OCI-LY3 (cell line): ENCODE data around the gene SYNE3.

Experiments used
- CTCF ChIP-seq: fragments of 200-600, 300-600 bp; sonication (generic); IDR thresholded peaks from 2 replicates; pipeline ENCODE4 v1.5.1; 2014; ENCODE audit warnings: antibody characterized with exemption, low read length, low read depth
- EZH2phosphoT487 ChIP-seq: fragments of 200-600 bp; shearing (Covaris generic); IDR thresholded peaks from 2 replicates; pipeline ENCODE4 v1.6.1; 2018; ENCODE audit warnings: antibody characterized with exemption, mixed run types, low read depth

GRCh38 chr14:95469134-95469481 lies 47.3 kb downstream of the SYNE3 start:
- TF ChIP-seq CTCF (no peak), EZH2phosphoT487 (no peak)
